Keratinocyte (primary cell): ENCODE measurements around the gene NR3C2. TPM values are rescaled to one million over a fixed set of nuclear protein-coding genes. Genes with fewer than 3 reads are reported as not detected.

Source experiments
- DNase-seq: peaks from one replicate; pipeline ENCODE4 v3.0.0-alpha.2; 2011; ENCODE audit warnings: low read depth, missing footprints, low spot score
- FAIRE-seq: peaks from 2 replicates; lab custom pipeline; 2011; peaks lifted over from hg19 to GRCh38; lab: Jason Lieb, UNC
- H2AFZ ChIP-seq: 2 replicates; pipeline ENCODE4 v1.6.0; 2012; ENCODE audit warnings: low read length, control low read depth, inconsistent platforms; ENCODE audit not compliant: control insufficient read depth
- H3K27ac ChIP-seq: 2 replicates; pipeline ENCODE4 v1.5.1; 2011; ENCODE audit warnings: low read length; ENCODE audit not compliant: control insufficient read depth, insufficient read depth
- H3K27me3 ChIP-seq: 3 replicates; pipeline ENCODE4 v1.6.0; 2011; ENCODE audit warnings: low read length; ENCODE audit not compliant: control insufficient read depth, insufficient read depth; ENCODE audit errors: extremely low read depth
- H3K36me3 ChIP-seq, 2 experiments: 2 replicates in 1 of 2; 3 replicates in 1 of 2; pipeline ENCODE4 v1.5.1; 2011; ENCODE audit warnings: low read length in 2 of 2, mild to moderate bottlenecking in 1 of 2; ENCODE audit not compliant: control insufficient read depth in 2 of 2, insufficient read depth in 2 of 2; ENCODE audit errors: extremely low read depth in 1 of 2
- H3K4me1 ChIP-seq: 3 replicates; pipeline ENCODE4 v1.5.1; 2011; ENCODE audit warnings: low read length; ENCODE audit not compliant: control insufficient read depth, insufficient read depth; ENCODE audit errors: extremely low read depth
- H3K4me2 ChIP-seq: 3 replicates; pipeline ENCODE4 v1.6.0; 2011; ENCODE audit warnings: low read depth, low read length; ENCODE audit not compliant: control insufficient read depth, insufficient read depth; ENCODE audit errors: extremely low read depth
- H3K4me3 ChIP-seq, 3 experiments: fragments of 200-600 bp in 1 of 3; sonication (generic) in 1 of 3; 2 replicates in 2 of 3; 3 replicates in 1 of 3; pipeline ENCODE4 v1.5.1; 2011 to 2016; ENCODE audit warnings: low read length in 3 of 3, mild to moderate bottlenecking in 3 of 3, control low read depth in 2 of 3, inconsistent platforms in 1 of 3, low read depth in 1 of 3, mixed read lengths in 1 of 3, mixed run types in 1 of 3, moderate library complexity in 1 of 3; ENCODE audit not compliant: control insufficient read depth in 2 of 3, insufficient read depth in 2 of 3; ENCODE audit errors: extremely low read depth in 1 of 3
- H3K79me2 ChIP-seq: 2 replicates; pipeline ENCODE4 v1.6.0; 2012; ENCODE audit warnings: low read length; ENCODE audit not compliant: control insufficient read depth, insufficient read depth
- H3K9ac ChIP-seq: 3 replicates; pipeline ENCODE4 v1.6.0; 2011; ENCODE audit warnings: low read length; ENCODE audit not compliant: control insufficient read depth, insufficient read depth; ENCODE audit errors: extremely low read depth
- H3K9me1 ChIP-seq: 3 replicates; pipeline ENCODE4 v1.6.0; 2011; ENCODE audit warnings: low read length; ENCODE audit not compliant: control insufficient read depth, insufficient read depth; ENCODE audit errors: extremely low read depth
- H3K9me3 ChIP-seq: 2 replicates; pipeline ENCODE4 v1.5.1; 2012; ENCODE audit warnings: low read depth, low read length; ENCODE audit not compliant: control insufficient read depth
- H4K20me1 ChIP-seq: 3 replicates; pipeline ENCODE4 v1.6.0; 2011; ENCODE audit warnings: low read length; ENCODE audit not compliant: control insufficient read depth, insufficient read depth; ENCODE audit errors: extremely low read depth
- CTCF ChIP-seq, 3 experiments: IDR thresholded peaks in 1 of 3; conservative IDR thresholded peaks in 1 of 3; optimal IDR thresholded peaks in 1 of 3; 2 replicates in 2 of 3; 3 replicates in 1 of 3; pipeline versions ENCODE3 to v1.5.1; 2011; ENCODE audit warnings: low read length in 3 of 3, mild to moderate bottlenecking in 3 of 3, moderate library complexity in 2 of 3, control low read depth in 1 of 3, inconsistent platforms in 1 of 3; ENCODE audit not compliant: insufficient read depth in 2 of 3; ENCODE audit errors: extremely low read depth in 1 of 3
- EZH2 ChIP-seq: IDR thresholded peaks from one replicate; pipeline ENCODE4 v1.6.1; 2012; ENCODE audit warnings: inconsistent platforms, mild to moderate bottlenecking, low read length, moderate library complexity
- dilution Hi-C: fragments of 300-500 bp; cut with MboI; formaldehyde crosslinking; loops from one replicate; pipeline ENCODE4 v1.7.0; 2020; ENCODE audit warnings: low sequenced_read_pairs; ENCODE audit not compliant: extremely low pct_ligation_motif_present
- polyA plus RNA-seq, 5 experiments: library from polyadenylated mRNA; depleted of rRNA in 3 of 5; stranded (reverse) in 3 of 5; stranded (forward) in 1 of 5; unstranded in 1 of 5; fragments of >200 nt; gene quantifications; 1 replicate in 1 of 5; 2 replicates in 3 of 5; 3 replicates in 1 of 5; pipeline versions ENCODE4 v1.2.1 to v1.2.3, GENCODE V29; 2011 to 2012; ENCODE audit warnings: missing spikeins in 2 of 5, low read depth in 1 of 5, low replicate concordance in 1 of 5

The NR3C2 gene
- polyA plus RNA-seq, 1 donor (not counting 4 experiments of a cell fraction or from before 2014, with no cell fraction given), result 1.5 TPM

- no peak for DNase-seq
- no peak overlapping the region for H3K4me2 ChIP-seq
Observed at GRCh38 chr4:148261848-148262247, 180.4 kb downstream of the NR3C2 start.

GRCh38 chr4:148259841-148260240, 182.4 kb downstream of the NR3C2 start:
- Histone ChIP-seq H3K27ac (no peak overlapping the region), H3K4me3 (no peak overlapping the region), H3K4me1 (no peaks in the 10 kb centered on the region), H4K20me1 (no peaks in the 10 kb centered on the region), H3K36me3 (no peaks in the 10 kb centered on the region), H3K4me2 (no peak overlapping the region), H2AFZ (no peak overlapping the region), H3K9ac (no peak overlapping the region), H3K9me3 (no peaks in the 10 kb centered on the region), H3K27me3 (no peaks in the 10 kb centered on the region), H3K9me1 (no peaks in the 10 kb centered on the region), H3K79me2 (no peaks in the 10 kb centered on the region)
- no peak for TF ChIP-seq CTCF (optimal IDR thresholded peaks at IDR 0.05 in 1 of 3, IDR thresholded peaks at IDR 0.05 in 1 of 3, conservative IDR thresholded peaks at IDR 0.05 in 1 of 3; ENCODE audit: extremely low read depth in 1 of 3, insufficient read depth in 2 of 3, low read length in 3 of 3)
- dilution Hi-C loops, result no loop called here
- no peak for DNase-seq
- no peak for FAIRE-seq

More at GRCh38 chr4:148261848-148262247, 180.4 kb downstream of the NR3C2 start:
- H3K9me1 ChIP-seq, result no peaks in the 10 kb centered on the region
- no peak overlapping the region for H2AFZ ChIP-seq
- no peak overlapping the region for H3K4me3 ChIP-seq
- FAIRE-seq, result no peak
- no peaks in the 10 kb centered on the region for H3K79me2 ChIP-seq
- TF ChIP-seq EZH2 (no peak), CTCF (optimal IDR thresholded peaks at IDR 0.05 in 1 of 3, IDR thresholded peaks at IDR 0.05 in 1 of 3, conservative IDR thresholded peaks at IDR 0.05 in 1 of 3; ENCODE audit: extremely low read depth in 1 of 3, insufficient read depth in 2 of 3, low read length in 3 of 3) (no peak)
- H3K27me3 ChIP-seq, result no peaks in the 10 kb centered on the region
- H3K9ac ChIP-seq, result no peak overlapping the region
- no peaks in the 10 kb centered on the region for H3K4me1 ChIP-seq
- no peaks in the 10 kb centered on the region for H3K9me3 ChIP-seq
- no peaks in the 10 kb centered on the region for H3K36me3 ChIP-seq
- H4K20me1 ChIP-seq, result no peaks in the 10 kb centered on the region
- H3K27ac ChIP-seq, result no peak overlapping the region
- dilution Hi-C loops, result no loop called here
